NCI-H187 (cell line): ENCODE results near the gene SMARCC1.

Experiments
- DNase-seq, 2 experiments: peaks; one replicate each; lab custom pipeline; 2025; lab: John Stamatoyannopoulos, UW

Gene SMARCC1

GRCh38 chr3:47542471-47543173 is 239.1 kb downstream of the SMARCC1 start:
- DNase-seq = no peak

GRCh38 chr3:47541583-47542108 is 240.0 kb downstream of the SMARCC1 start:
- DNase-seq = no peak

GRCh38 chr3:47540281-47540680 is 241.4 kb downstream of the SMARCC1 start:
- no peak for DNase-seq

- DNase-seq = no peak
Measured at GRCh38 chr3:47536967-47537366, 244.7 kb downstream of the SMARCC1 start.

GRCh38 chr3:47536221-47536891 is 245.3 kb downstream of the SMARCC1 start:
- no peak for DNase-seq
